K562 (cell line): Measurements from ENCODE around the gene TNIK. TPM values are rescaled to one million over a fixed set of nuclear protein-coding genes. Genes with fewer than 3 reads are reported as not detected.

Experiments used
- ATAC-seq: fragments of 200-7000 bp; cut with Tn5 transposase; 3 replicates; pipeline ENCODE4 v1.9.1; 2020; ENCODE audit warnings: moderate library complexity
- BruUV-seq: library from RNA; stranded (reverse); fragments of 400-500 nt; replicated peaks from 2 replicates; lab custom pipeline; 2021; lab: Mats Ljungman, UMichigan
- CTCF ChIA-PET: fragments of 300-600 bp; formaldehyde crosslinking; extraction: SDS; loops from one replicate; lab custom pipeline; 2021; ENCODE audit warnings: low intra/inter-chr PET ratio; lab: Yijun Ruan, JAX
- POLR2A ChIA-PET: fragments of 300-600, 350-650 bp; sonication (Branson Sonifier 250); formaldehyde crosslinking; extraction: SDS; loops from one replicate; lab custom pipeline; 2021; ENCODE audit warnings: antibody characterized with exemption, inconsistent platforms; lab: Yijun Ruan, JAX
- DNase-seq, 4 experiments: peaks; one replicate each; pipeline versions ENCODE4 v3.0.0 to v3.0.0-alpha.2; 2011 to 2018; ENCODE audit warnings: low spot score in 3 of 4, mixed read lengths in 3 of 4; ENCODE audit errors: extremely low read depth in 1 of 4
- FAIRE-seq: peaks from 2 replicates; lab custom pipeline; 2011; peaks lifted over from hg19 to GRCh38; lab: Jason Lieb, UNC
- H2AFZ ChIP-seq: 2 replicates; pipeline ENCODE4 v1.6.0; 2011; ENCODE audit warnings: low read depth, low read length, control low read depth, inconsistent platforms
- H3K27ac ChIP-seq: fragments of 200-600 bp; 3 replicates; pipeline ENCODE4 v1.8.0; 2011; ENCODE audit warnings: low read depth, mild to moderate bottlenecking, control low read depth, inconsistent platforms, low read length, moderate library complexity, mixed read lengths; ENCODE audit errors: extremely low read depth
- H3K27me3 ChIP-seq, 2 experiments: fragments of 300-600 bp in 1 of 2; 2 replicates in 1 of 2; 3 replicates in 1 of 2; pipeline versions ENCODE4 v1.6.0 to v1.8.0; 2011; ENCODE audit warnings: inconsistent platforms in 2 of 2, low read length in 2 of 2, mild to moderate bottlenecking in 1 of 2, mixed read lengths in 1 of 2, moderate library complexity in 1 of 2; ENCODE audit not compliant: control insufficient read depth in 2 of 2, insufficient read depth in 2 of 2
- H3K36me3 ChIP-seq: fragments of 300-600 bp; 3 replicates; pipeline ENCODE4 v1.8.0; 2011; ENCODE audit warnings: mild to moderate bottlenecking, low read length, inconsistent platforms; ENCODE audit not compliant: control insufficient read depth, insufficient read depth
- H3K4me1 ChIP-seq, 2 experiments: fragments of 200-600 bp in 1 of 2; replicated peaks in 1 of 2; 2 replicates in 1 of 2; 3 replicates in 1 of 2; pipeline versions ENCODE4 v1.5.1 to v1.8.0; 2011; ENCODE audit warnings: inconsistent platforms in 2 of 2, low read length in 2 of 2, mild to moderate bottlenecking in 1 of 2, mixed read lengths in 1 of 2, moderate library complexity in 1 of 2; ENCODE audit not compliant: control insufficient read depth in 2 of 2, insufficient read depth in 2 of 2
- H3K4me2 ChIP-seq: 2 replicates; pipeline ENCODE4 v1.6.1; 2011; ENCODE audit warnings: low read length, control low read depth, inconsistent platforms, mixed read lengths; ENCODE audit not compliant: insufficient read depth
- H3K4me3 ChIP-seq: fragments of 200-600 bp; sonication (generic), shearing (Covaris generic); 2 replicates; pipeline ENCODE4 v1.5.1; 2016; ENCODE audit warnings: control low read depth, inconsistent platforms
- H3K79me2 ChIP-seq: fragments of 200-600 bp; 3 replicates; pipeline ENCODE4 v1.8.0; 2011; ENCODE audit warnings: low read length, inconsistent platforms; ENCODE audit not compliant: control insufficient read depth, insufficient read depth
- H3K9ac ChIP-seq, 2 experiments: 2 replicates each; pipeline versions ENCODE4 v1.6.0 to v1.6.1; 2011; ENCODE audit warnings: low read depth in 2 of 2, low read length in 2 of 2, control low read depth in 1 of 2, inconsistent platforms in 1 of 2, mild to moderate bottlenecking in 1 of 2, mixed read lengths in 1 of 2; ENCODE audit not compliant: insufficient read depth in 1 of 2
- H3K9me1 ChIP-seq: one replicate; pipeline ENCODE4 v1.6.0; 2011; ENCODE audit warnings: inconsistent platforms, mild to moderate bottlenecking, low read length, moderate library complexity; ENCODE audit not compliant: control insufficient read depth, insufficient read depth
- H3K9me3 ChIP-seq: replicated peaks from 2 replicates; pipeline ENCODE4 v1.5.1; 2011; ENCODE audit warnings: low read depth, low read length, inconsistent platforms; ENCODE audit not compliant: control insufficient read depth, insufficient read depth
- H4K20me1 ChIP-seq: replicated peaks from 2 replicates; pipeline ENCODE4 v1.6.1; 2011; ENCODE audit warnings: low read length, inconsistent platforms, mixed read lengths; ENCODE audit not compliant: control insufficient read depth, insufficient read depth
- C11orf30 ChIP-seq: fragments of 450-650 bp; IDR thresholded peaks from 2 replicates; pipeline ENCODE4 v1.6.1; 2016; ENCODE audit warnings: low read depth, mild to moderate bottlenecking
- CEBPB ChIP-seq: fragments of 450-650 bp; IDR thresholded peaks from 2 replicates; pipeline ENCODE4 v1.6.1; 2016; ENCODE audit warnings: missing genetic modification characterization, missing compliant biosample characterization
- CEBPG ChIP-seq, 3 experiments: fragments of 200-800 bp in 1 of 3; sonication (Bioruptor generic) in 1 of 3; sonication (generic) in 1 of 3; formaldehyde crosslinking in 1 of 3; IDR thresholded peaks in 2 of 3; conservative IDR thresholded peaks in 1 of 3; 2 replicates each; pipeline versions ENCODE4 v1.6.1 to v1.8.0; 2016 to 2022; ENCODE audit warnings: missing compliant biosample characterization in 2 of 3, missing genetic modification characterization in 2 of 3, mild to moderate bottlenecking in 1 of 3, missing genetic modification reagents in 1 of 3
- EP300 ChIP-seq: IDR thresholded peaks from 2 replicates; pipeline ENCODE4 v1.6.1; 2012; ENCODE audit warnings: low read length, improper control_type of control experiment
- MAFF ChIP-seq: IDR thresholded peaks from 2 replicates; pipeline ENCODE4 v1.6.1; 2012; ENCODE audit warnings: low read length, improper control_type of control experiment
- MAFG ChIP-seq: fragments of 450-650 bp; conservative IDR thresholded peaks from 2 replicates; pipeline ENCODE4 v1.6.1; 2016; ENCODE audit warnings: missing genetic modification characterization, missing compliant biosample characterization
- MAFK ChIP-seq: IDR thresholded peaks from 2 replicates; pipeline ENCODE4 v1.6.1; 2011; ENCODE audit warnings: low read length, improper control_type of control experiment
- NFE2 ChIP-seq: IDR thresholded peaks from 2 replicates; pipeline ENCODE4 v1.6.1; 2014; ENCODE audit warnings: antibody characterized with exemption, low read depth
- NFE2L1 ChIP-seq: fragments of 450-650 bp; IDR thresholded peaks from 2 replicates; pipeline ENCODE4 v1.6.1; 2016; ENCODE audit warnings: missing genetic modification characterization, low read depth, mild to moderate bottlenecking, missing compliant biosample characterization, moderate library complexity, borderline replicate concordance
- NR2C1 ChIP-seq, 2 experiments: fragments of 450-650 bp; IDR thresholded peaks; 2 replicates each; pipeline ENCODE4 v1.6.1; 2017; ENCODE audit warnings: mild to moderate bottlenecking in 2 of 2, antibody characterized with exemption in 1 of 2, inconsistent platforms in 1 of 2, missing compliant biosample characterization in 1 of 2, missing genetic modification characterization in 1 of 2
- NR4A1 ChIP-seq, 2 experiments: fragments of 250-450 bp in 1 of 2; fragments of 450-650 bp in 1 of 2; sonication (Bioruptor Pico) in 1 of 2; IDR thresholded peaks; 2 replicates each; pipeline versions ENCODE4 v1.4.0 to v1.6.1; 2016 to 2020; ENCODE audit warnings: mild to moderate bottlenecking in 2 of 2, missing compliant biosample characterization in 1 of 2, missing genetic modification characterization in 1 of 2, moderate library complexity in 1 of 2
- RBM15 ChIP-seq: fragments of 200-400 bp; formaldehyde crosslinking; IDR thresholded peaks from 2 replicates; pipeline ENCODE4 v1.6.1; 2018; ENCODE audit warnings: mild to moderate bottlenecking, low read length, moderate library complexity; ENCODE audit not compliant: insufficient read depth
- SNIP1 ChIP-seq: fragments of 450-650 bp; IDR thresholded peaks from 2 replicates; pipeline ENCODE4 v1.7.1; 2017; ENCODE audit warnings: low read depth, mild to moderate bottlenecking
- STAT6 ChIP-seq: sonication (generic); formaldehyde crosslinking; IDR thresholded peaks from 2 replicates; pipeline ENCODE4 v1.8.1; 2023; ENCODE audit warnings: mild to moderate bottlenecking, missing genetic modification reagents
- ZNF316 ChIP-seq: fragments of 450-650 bp; IDR thresholded peaks from 2 replicates; pipeline ENCODE4 v1.6.1; 2016
- in situ Hi-C: fragments of 300-500 bp; cut with MboI; formaldehyde crosslinking; loops from 4 replicates; pipeline ENCODE4 v1.15.0; 2018; ENCODE audit warnings: inconsistent platforms, mixed read lengths
- intact Hi-C: fragments of 100-400 bp; cut with micrococcal nuclease; formaldehyde crosslinking; loops from 2 replicates; pipeline ENCODE4 v1.14.2; 2022
- polyA plus RNA-seq, 8 experiments: library from polyadenylated mRNA; depleted of rRNA in 4 of 8; stranded (reverse) in 5 of 8; unstranded in 3 of 8; fragments of >200 nt; fragmentation: Nextera tagmentation in 2 of 8; fragmentation: Illumina TruSeq in 1 of 8; extraction: Ambion mirVana in 2 of 8; extraction: Trizol in 1 of 8; gene quantifications; 2 replicates each; pipeline versions ENCODE4 v1.2.1 to v1.2.3, GENCODE V29; 2011 to 2014; ENCODE audit warnings: inconsistent platforms in 1 of 8, missing spikeins in 1 of 8
- total RNA-seq, 7 experiments: library from RNA; depleted of rRNA in 6 of 7; stranded (reverse); fragments of >200 nt in 6 of 7; fragmentation: Illumina TruSeq in 2 of 7; extraction: Trizol in 2 of 7; gene quantifications; 2 replicates each; pipeline versions ENCODE4 v1.2.1 to v1.2.3, GENCODE V29; 2011 to 2021; ENCODE audit warnings: low replicate concordance in 1 of 7

Gene TNIK
- total and polyA plus RNA-seq, 9 of the 15 experiments (the other 6 are each of a cell fraction or from before 2014, with no cell fraction given), result 6.6 to 39.0 (median 24.7) TPM

- no peak for TF ChIP-seq STAT6
- peak; percentile 10; the same call in 1 of the 2 replicates for TF ChIP-seq EP300
- TF ChIP-seq, all 486 proteins: peak for 35
These were observed 278.1 kb downstream of the TNIK start (continued) for GRCh38 chr3:171181907-171182690.

- Histone ChIP-seq H2AFZ (no peak overlapping the region), H4K20me1 (no peaks in the 10 kb centered on the region), H3K36me3 (peaks cover 14% of the 10 kb centered on the region; the same call in 2 of the 3 replicates), H3K79me2 (peaks cover 3% of the 10 kb centered on the region; the same call in 2 of the 3 replicates), H3K9me1 (peaks cover 4% of the 10 kb centered on the region), H3K27ac (no peak overlapping the region), H3K4me2 (no peak overlapping the region), H3K27me3 (no peaks in the 10 kb centered on the region), H3K9me3 (no peaks in the 10 kb centered on the region; the same call in 1 of the 2 replicates), H3K4me1 (peaks cover 0 to 29% of the 10 kb centered on the region in 2 experiments; a peak in 4 of 5 replicates), H3K9ac (no peak overlapping the region), H3K4me3 (no peak overlapping the region)
- ChIA-PET POLR2A (interaction anchor here (0.5 to 0.7 kb wide), 2 partner anchors 308 to 698 kb away, joined by 3 read pairs; partner anchors contain the start of gene RPL22L1), CTCF (no interaction called here)
- no TSS peak for BruUV-seq
- TF ChIP-seq MAFG (tag) (peak; percentile 84), MAFK (peak; percentile 20; the same call in 1 of the 2 replicates), CEBPG (CRISPR knock-in tag; IDR thresholded peaks at IDR 0.05) (no peak), CEBPG (tag; conservative IDR thresholded peaks at IDR 0.05 in 1 of 2, IDR thresholded peaks at IDR 0.05 in 1 of 2) (peak in 1 of 2 experiments; percentile 14; a peak in 1 of 4 replicates), ZNF316 (peak; percentile 53; the same call in 1 of the 2 replicates), NR4A1 (CRISPR knock-in tag; IDR thresholded peaks at IDR 0.05) (no peak), NR4A1 (tag; IDR thresholded peaks at IDR 0.05) (no peak), C11orf30 (peak; percentile 65), SNIP1 (no peak), NFE2 (peak; percentile 82), MAFF (peak; percentile 36; the same call in 1 of the 2 replicates), NR2C1 (IDR thresholded peaks at IDR 0.05) (no peak), NR2C1 (tag; IDR thresholded peaks at IDR 0.05) (no peak), NFE2L1 (peak; percentile 40; the same call in 1 of the 2 replicates), CEBPB (tag) (peak; percentile 68), RBM15 (no peak)
- in situ Hi-C loops (no loop called here), intact Hi-C loops (no loop called here)
- DNase-seq, result no peak
- no peak for FAIRE-seq
- no peak for ATAC-seq
These were observed 281.5 kb downstream of the TNIK start for GRCh38 chr3:171178714-171179113.
